ENCODE measurements around the gene B2M.

Gene B2M

DNA sequence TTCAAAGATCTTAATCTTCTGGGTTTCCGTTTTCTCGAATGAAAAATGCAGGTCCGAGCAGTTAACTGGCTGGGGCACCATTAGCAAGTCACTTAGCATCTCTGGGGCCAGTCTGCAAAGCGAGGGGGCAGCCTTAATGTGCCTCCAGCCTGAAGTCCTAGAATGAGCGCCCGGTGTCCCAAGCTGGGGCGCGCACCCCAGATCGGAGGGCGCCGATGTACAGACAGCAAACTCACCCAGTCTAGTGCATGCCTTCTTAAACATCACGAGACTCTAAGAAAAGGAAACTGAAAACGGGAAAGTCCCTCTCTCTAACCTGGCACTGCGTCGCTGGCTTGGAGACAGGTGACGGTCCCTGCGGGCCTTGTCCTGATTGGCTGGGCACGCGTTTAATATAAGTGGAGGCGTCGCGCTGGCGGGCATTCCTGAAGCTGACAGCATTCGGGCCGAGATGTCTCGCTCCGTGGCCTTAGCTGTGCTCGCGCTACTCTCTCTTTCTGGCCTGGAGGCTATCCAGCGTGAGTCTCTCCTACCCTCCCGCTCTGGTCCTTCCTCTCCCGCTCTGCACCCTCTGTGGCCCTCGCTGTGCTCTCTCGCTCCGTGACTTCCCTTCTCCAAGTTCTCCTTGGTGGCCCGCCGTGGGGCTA lies at the start of gene B2M, which contains the start of gene PATL2:
B2M (plus strand) TSS at position 422 of the 647 bp plus-strand sequence; CDS start at position 452, 30 bp downstream.
PATL2 (minus strand) TSS at position 228 of the 647 bp plus-strand sequence. CDS start 34,833 bp downstream, outside the sequence.
- Histone ChIP-seq H3K4me1 (ENCODE audit: control insufficient read depth in 2 of 2, insufficient read depth in 2 of 2, low read length in 2 of 2) (peaks cover 36 to 57% of the 10 kb centered on the region in 2 donors), H3K4me3 (ENCODE audit: low read length in 2 of 2) (peak within 1 kb of the TSS; percentile 96 to 99), H3K9ac (ENCODE audit: low read depth in 1 of 2, low read length in 2 of 2) (peak within 1 kb of the TSS; percentile 100), H3K27ac (ENCODE audit: low read depth in 2 of 2, low read length in 2 of 2) (peak within 1 kb of the TSS; percentile 100), H3K36me3 (ENCODE audit: control insufficient read depth in 2 of 2, insufficient read depth in 2 of 2, low read length in 2 of 2) (peaks cover 18 to 19% of the 10 kb centered on the region in 2 donors), H3K9me3 (ENCODE audit: control insufficient read depth in 2 of 2, low read length in 2 of 2) (no peaks in the 10 kb centered on the region), H3K27me3 (ENCODE audit: control insufficient read depth in 2 of 2, insufficient read depth in 2 of 2, low read length in 2 of 2) (no peaks in the 10 kb centered on the region)

DNA sequence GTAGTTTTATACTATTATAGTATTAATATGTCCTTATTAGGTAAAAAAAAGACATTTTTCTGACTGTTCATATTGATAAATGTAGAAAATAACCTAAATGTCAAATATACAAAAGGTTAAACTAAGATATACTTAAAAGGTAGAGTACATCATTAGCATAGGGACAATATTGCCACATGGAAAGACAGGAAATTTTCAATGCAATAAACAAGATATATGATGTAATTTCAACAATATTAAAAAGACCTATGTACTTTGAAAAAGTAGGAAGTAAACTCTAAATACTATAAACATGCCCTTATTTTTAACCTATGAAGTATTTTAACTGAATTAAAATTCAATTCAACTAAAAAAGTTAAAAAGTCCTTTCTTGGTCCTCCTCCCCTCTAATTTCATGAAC lies 49.7 kb upstream of the B2M start:
- Histone ChIP-seq H3K4me1 (ENCODE audit: control insufficient read depth in 2 of 2, insufficient read depth in 2 of 2, low read length in 2 of 2) (peaks cover 12 to 17% of the 10 kb centered on the region in 2 donors), H3K27me3 (ENCODE audit: control insufficient read depth in 2 of 2, insufficient read depth in 2 of 2, low read length in 2 of 2) (no peaks in the 10 kb centered on the region), H3K36me3 (ENCODE audit: control insufficient read depth in 2 of 2, insufficient read depth in 2 of 2, low read length in 2 of 2) (peaks cover 15 to 19% of the 10 kb centered on the region in 2 donors), H3K27ac (ENCODE audit: low read depth in 2 of 2, low read length in 2 of 2) (no peak overlapping the region), H3K4me3 (ENCODE audit: low read length in 2 of 2) (peak overlapping the region; percentile 2 to 99), H3K9me3 (ENCODE audit: control insufficient read depth in 2 of 2, low read length in 2 of 2) (no peaks in the 10 kb centered on the region), H3K9ac (ENCODE audit: low read depth in 1 of 2, low read length in 2 of 2) (no peak overlapping the region)

DNA sequence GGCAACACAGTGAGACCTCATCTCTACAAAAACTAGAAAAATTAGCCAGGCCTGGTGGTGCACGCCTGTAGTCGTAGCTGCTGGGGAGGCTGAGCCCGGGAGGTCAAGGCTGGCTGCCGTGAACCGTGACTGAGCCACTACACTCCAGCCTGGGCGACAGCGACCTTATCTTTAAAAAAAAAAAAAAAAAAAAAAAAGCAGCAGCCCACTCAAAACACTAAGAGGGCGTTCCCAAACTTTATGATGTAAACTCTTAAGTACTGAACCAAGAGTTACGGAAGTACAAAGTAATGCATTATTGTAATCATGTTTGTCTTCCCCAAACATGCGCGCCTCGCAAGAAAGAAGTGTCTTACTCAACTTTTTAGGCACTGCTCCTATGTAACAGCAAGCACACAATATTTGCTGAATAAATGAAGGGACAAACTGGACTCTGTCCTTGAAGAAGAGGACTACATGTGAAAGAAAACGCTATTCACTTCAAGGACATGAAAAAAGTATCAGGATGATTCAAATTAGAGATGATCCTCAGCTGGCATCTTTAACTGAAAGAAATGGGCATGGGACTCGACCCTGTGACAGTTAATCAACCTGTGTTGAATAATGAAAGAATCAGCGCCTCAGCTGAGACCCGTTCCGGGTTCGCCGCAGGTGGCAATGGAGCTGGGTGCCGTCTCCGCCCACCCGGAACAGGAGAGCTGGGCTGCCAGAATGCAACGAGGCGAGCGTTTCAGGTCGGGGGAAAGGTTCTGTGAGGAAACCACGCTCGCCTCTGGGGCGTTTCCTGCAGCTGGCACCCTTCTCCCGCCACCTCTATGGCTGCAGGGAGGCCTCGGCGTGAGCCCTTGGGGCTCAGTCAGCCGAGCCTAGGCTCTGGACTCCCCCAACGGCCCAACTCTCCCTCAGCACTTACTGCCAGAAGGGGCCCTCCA lies 48.6 kb upstream of the B2M start:
- Histone ChIP-seq H3K9ac (ENCODE audit: low read depth in 1 of 2, low read length in 2 of 2) (peak overlapping the region; percentile 96 to 99), H3K27me3 (ENCODE audit: control insufficient read depth in 2 of 2, insufficient read depth in 2 of 2, low read length in 2 of 2) (no peaks in the 10 kb centered on the region)

DNA sequence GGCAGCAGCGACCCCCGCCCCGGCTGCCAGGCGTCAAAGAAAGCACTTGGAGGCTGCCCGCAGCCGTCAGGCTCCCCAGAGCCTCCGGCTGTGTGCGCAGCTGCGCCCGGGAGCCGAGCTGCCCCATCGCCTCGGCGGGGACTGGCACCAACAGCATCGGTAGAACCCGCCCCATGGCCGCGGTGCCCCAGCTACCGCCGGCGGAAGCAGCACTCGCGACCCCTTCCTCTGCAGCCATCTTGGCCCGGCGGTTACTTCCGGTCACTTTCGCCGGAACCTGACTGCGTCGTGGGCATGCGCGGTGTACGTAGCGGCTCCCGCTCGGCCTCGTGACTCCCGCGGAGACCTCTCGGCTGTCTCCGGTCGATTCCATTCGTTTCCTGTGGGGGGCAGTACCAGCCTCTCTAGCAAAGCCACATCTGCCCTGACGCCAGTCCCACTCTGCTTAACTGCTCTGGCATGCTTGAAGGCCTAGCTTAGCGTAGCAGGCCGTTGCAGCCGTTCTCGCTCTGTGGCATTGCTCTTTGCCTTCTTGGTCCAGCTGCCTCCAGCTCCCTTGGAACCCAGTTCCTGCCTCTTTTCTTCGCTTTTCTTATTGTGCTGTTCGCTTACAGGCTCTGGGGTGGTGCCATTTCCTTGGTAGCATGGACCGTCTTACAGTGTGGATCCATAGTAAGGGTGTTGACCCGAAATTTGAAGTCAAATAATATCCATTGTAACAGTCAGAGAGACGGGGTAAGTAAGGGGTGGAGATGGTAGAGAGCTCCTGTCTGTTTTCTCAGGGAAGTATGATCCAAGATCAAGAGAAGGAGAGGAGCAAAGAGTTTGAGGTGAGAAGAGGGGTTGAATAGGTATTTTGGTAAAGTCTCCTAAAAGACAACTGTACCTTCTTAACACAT lies 47.7 kb upstream of the B2M start, which contains the start of gene SPG11:
SPG11 (minus strand) TSS at position 253 of the 899 bp plus-strand sequence; CDS start at position 238, 15 bp downstream.
- H3K9me3 ChIP-seq (ENCODE audit: control insufficient read depth in 2 of 2, low read length in 2 of 2): no peaks in the 10 kb centered on the region

More for the DNA sequence above, 48.6 kb upstream of the B2M start:
- peak overlapping the region; percentile 98 to 100 for H3K27ac ChIP-seq (ENCODE audit: low read depth in 2 of 2, low read length in 2 of 2)
- no peaks in the 10 kb centered on the region for H3K9me3 ChIP-seq (ENCODE audit: control insufficient read depth in 2 of 2, low read length in 2 of 2)
- H3K4me3 ChIP-seq (ENCODE audit: low read length in 2 of 2): peak overlapping the region; percentile 91 to 99
- H3K4me1 ChIP-seq (ENCODE audit: control insufficient read depth in 2 of 2, insufficient read depth in 2 of 2, low read length in 2 of 2): peaks cover 12 to 17% of the 10 kb centered on the region in 2 donors
- peaks cover 7 to 11% of the 10 kb centered on the region in 2 donors for H3K36me3 ChIP-seq (ENCODE audit: control insufficient read depth in 2 of 2, insufficient read depth in 2 of 2, low read length in 2 of 2)

DNA sequence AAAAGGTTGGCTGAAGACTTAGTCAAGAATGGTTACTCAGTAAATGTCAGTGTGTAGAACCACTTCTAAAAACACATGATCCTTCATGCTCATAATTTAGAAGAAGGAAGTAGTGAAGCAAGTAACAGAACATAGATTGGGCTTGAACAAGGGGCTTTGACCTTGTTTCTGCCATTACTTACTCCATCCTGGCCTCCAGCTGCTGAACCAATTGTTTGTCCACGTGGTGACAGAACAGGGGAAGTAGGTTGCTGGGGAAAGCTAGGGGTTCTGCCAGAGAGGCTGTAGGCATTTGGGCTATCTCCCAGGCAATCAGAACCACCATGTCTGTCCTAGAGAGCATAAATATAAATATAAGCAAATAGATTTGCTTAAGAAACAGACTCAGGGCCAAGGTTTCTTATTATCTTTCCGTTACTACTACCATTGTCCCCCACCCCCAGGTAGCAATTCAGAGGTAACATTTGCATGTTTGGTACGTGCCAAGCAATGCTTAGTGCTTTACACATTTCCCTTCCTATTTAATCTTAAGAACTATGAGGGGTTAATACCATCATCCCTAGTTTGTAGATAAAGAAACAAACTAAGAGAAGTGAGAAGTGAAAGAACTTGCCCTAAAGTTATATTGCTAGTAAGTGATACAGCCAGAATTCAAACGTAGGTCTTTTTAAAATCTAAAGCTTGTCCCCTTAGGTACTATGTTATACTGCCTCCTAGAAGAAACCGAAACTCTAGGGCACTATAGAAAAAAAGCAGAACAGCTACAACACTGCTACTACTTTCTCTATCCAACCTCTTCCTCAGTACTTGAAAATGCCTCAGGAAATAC lies 44.9 kb upstream of the B2M start:
- no peaks in the 10 kb centered on the region for H3K27me3 ChIP-seq (ENCODE audit: control insufficient read depth in 2 of 2, insufficient read depth in 2 of 2, low read length in 2 of 2)
- H3K4me3 ChIP-seq (ENCODE audit: low read length in 2 of 2): peak overlapping the region in 1 of 2 donors; percentile 37
- peak overlapping the region; percentile 25 to 61 for H3K27ac ChIP-seq (ENCODE audit: low read depth in 2 of 2, low read length in 2 of 2)
- H3K36me3 ChIP-seq (ENCODE audit: control insufficient read depth in 2 of 2, insufficient read depth in 2 of 2, low read length in 2 of 2): no peaks in the 10 kb centered on the region
- H3K9ac ChIP-seq (ENCODE audit: low read depth in 1 of 2, low read length in 2 of 2): no peak overlapping the region
- peaks cover 12 to 17% of the 10 kb centered on the region in 2 donors for H3K4me1 ChIP-seq (ENCODE audit: control insufficient read depth in 2 of 2, insufficient read depth in 2 of 2, low read length in 2 of 2)
- no peaks in the 10 kb centered on the region for H3K9me3 ChIP-seq (ENCODE audit: control insufficient read depth in 2 of 2, low read length in 2 of 2)

More for the DNA sequence above, 47.7 kb upstream of the B2M start, which contains the start of gene SPG11:
- peak within 1 kb of the TSS; percentile 98 to 100 for H3K27ac ChIP-seq (ENCODE audit: low read depth in 2 of 2, low read length in 2 of 2)
- peak within 1 kb of the TSS; percentile 91 to 99 for H3K4me3 ChIP-seq (ENCODE audit: low read length in 2 of 2)
- H3K9ac ChIP-seq (ENCODE audit: low read depth in 1 of 2, low read length in 2 of 2): peak within 1 kb of the TSS; percentile 96 to 99
- peaks cover 12 to 17% of the 10 kb centered on the region in 2 donors for H3K4me1 ChIP-seq (ENCODE audit: control insufficient read depth in 2 of 2, insufficient read depth in 2 of 2, low read length in 2 of 2)
- H3K36me3 ChIP-seq (ENCODE audit: control insufficient read depth in 2 of 2, insufficient read depth in 2 of 2, low read length in 2 of 2): peaks cover 7 to 11% of the 10 kb centered on the region in 2 donors
- H3K27me3 ChIP-seq (ENCODE audit: control insufficient read depth in 2 of 2, insufficient read depth in 2 of 2, low read length in 2 of 2): no peaks in the 10 kb centered on the region

DNA sequence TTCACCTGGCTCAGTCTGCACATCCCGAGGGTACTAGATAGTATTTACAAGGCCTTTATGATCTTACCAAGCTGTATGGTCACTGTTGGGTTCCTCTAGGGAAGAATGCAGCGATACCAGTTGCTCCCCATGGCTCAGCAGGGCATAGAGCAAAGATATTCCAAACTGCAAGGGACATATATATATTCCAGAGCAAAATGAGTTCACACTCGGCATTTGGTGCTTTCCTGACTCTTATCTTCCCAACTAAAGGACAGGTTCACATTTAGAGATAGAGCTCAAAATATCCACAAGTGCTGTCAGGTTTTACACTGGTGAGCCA lies 44.3 kb upstream of the B2M start:
- H3K27me3 ChIP-seq (ENCODE audit: control insufficient read depth in 2 of 2, insufficient read depth in 2 of 2, low read length in 2 of 2): no peaks in the 10 kb centered on the region
- H3K4me1 ChIP-seq (ENCODE audit: control insufficient read depth in 2 of 2, insufficient read depth in 2 of 2, low read length in 2 of 2): peaks cover 8 to 14% of the 10 kb centered on the region in 2 donors
- peak overlapping the region in 1 of 2 donors; percentile 3 for H3K9ac ChIP-seq (ENCODE audit: low read depth in 1 of 2, low read length in 2 of 2)
- H3K36me3 ChIP-seq (ENCODE audit: control insufficient read depth in 2 of 2, insufficient read depth in 2 of 2, low read length in 2 of 2): no peaks in the 10 kb centered on the region
- no peaks in the 10 kb centered on the region for H3K9me3 ChIP-seq (ENCODE audit: control insufficient read depth in 2 of 2, low read length in 2 of 2)
- peak overlapping the region in 1 of 2 donors; percentile 61 for H3K27ac ChIP-seq (ENCODE audit: low read depth in 2 of 2, low read length in 2 of 2)
- H3K4me3 ChIP-seq (ENCODE audit: low read length in 2 of 2): peak overlapping the region in 1 of 2 donors; percentile 37

DNA sequence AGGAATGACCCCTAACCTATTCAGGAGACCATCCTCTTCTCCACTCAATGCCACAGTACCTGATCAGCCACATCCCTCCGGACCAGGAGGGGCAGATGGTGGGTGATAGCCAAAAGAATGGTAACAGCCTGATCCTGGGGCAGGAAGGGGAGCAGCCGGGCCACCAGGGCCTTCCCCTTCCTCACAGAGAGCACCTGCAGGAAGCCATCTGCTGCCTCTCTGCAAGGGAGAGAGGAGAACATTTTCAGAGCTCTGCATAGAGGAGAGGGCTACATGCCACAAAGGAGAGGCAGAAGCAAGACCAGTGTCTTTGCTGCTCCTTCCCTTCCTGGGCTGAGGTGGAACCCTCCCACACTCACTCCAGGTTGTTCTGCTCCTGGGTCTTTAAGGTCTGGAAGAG lies 42.4 kb upstream of the B2M start:
- H3K9me3 ChIP-seq (ENCODE audit: control insufficient read depth in 2 of 2, low read length in 2 of 2): no peaks in the 10 kb centered on the region
- H3K27me3 ChIP-seq (ENCODE audit: control insufficient read depth in 2 of 2, insufficient read depth in 2 of 2, low read length in 2 of 2): no peaks in the 10 kb centered on the region
- no peaks in the 10 kb centered on the region for H3K36me3 ChIP-seq (ENCODE audit: control insufficient read depth in 2 of 2, insufficient read depth in 2 of 2, low read length in 2 of 2)
- peaks cover 2 to 8% of the 10 kb centered on the region in 2 donors for H3K4me1 ChIP-seq (ENCODE audit: control insufficient read depth in 2 of 2, insufficient read depth in 2 of 2, low read length in 2 of 2)
- H3K27ac ChIP-seq (ENCODE audit: low read depth in 2 of 2, low read length in 2 of 2): no peak overlapping the region
- H3K4me3 ChIP-seq (ENCODE audit: low read length in 2 of 2): no peak overlapping the region
- no peak overlapping the region for H3K9ac ChIP-seq (ENCODE audit: low read depth in 1 of 2, low read length in 2 of 2)

DNA sequence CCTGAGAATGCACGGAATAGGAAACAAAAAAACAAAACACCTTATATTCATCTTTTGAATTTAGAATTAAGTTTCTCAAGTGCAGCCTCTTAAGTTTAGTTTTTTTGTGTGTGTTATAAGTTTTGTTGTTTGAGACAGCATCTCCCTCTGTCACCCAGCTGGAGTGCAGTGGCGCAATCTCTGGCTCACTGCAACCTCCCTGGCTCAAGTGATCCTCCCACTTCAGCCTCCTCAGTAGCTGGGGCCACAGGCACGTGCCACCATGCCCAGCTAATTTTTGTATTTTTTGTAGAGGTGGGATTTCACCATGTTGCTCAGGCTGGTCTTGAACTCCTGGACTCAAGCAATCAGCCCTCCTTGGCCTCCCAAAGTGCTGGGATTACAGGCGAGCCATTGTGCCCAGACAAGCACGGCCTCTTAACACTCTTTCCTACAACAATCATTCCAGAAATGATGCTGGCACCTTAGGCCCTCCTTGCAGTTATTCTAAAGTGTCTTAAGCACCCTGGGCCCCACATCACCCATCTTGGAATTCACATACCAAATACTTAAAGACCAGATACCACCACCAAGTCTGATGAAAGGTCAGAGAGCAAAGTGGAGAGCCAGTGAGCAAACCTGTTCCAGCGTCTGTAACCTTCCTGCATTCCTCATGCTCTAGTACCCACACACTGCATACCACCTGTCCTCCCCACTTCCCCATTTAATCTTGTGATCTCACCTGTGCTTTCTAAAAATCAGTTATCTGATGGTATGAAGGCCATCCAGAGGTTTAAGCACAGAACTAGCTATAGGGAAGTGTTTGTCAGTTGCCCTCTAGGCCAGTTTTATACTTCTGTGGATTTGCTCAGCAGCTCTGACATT lies 41.0 kb upstream of the B2M start:
- Histone ChIP-seq H3K36me3 (ENCODE audit: control insufficient read depth in 2 of 2, insufficient read depth in 2 of 2, low read length in 2 of 2) (no peaks in the 10 kb centered on the region), H3K4me3 (ENCODE audit: low read length in 2 of 2) (no peak overlapping the region), H3K9me3 (ENCODE audit: control insufficient read depth in 2 of 2, low read length in 2 of 2) (no peaks in the 10 kb centered on the region), H3K27ac (ENCODE audit: low read depth in 2 of 2, low read length in 2 of 2) (no peak overlapping the region), H3K27me3 (ENCODE audit: control insufficient read depth in 2 of 2, insufficient read depth in 2 of 2, low read length in 2 of 2) (no peaks in the 10 kb centered on the region), H3K9ac (ENCODE audit: low read depth in 1 of 2, low read length in 2 of 2) (no peak overlapping the region), H3K4me1 (ENCODE audit: control insufficient read depth in 2 of 2, insufficient read depth in 2 of 2, low read length in 2 of 2) (peaks cover 0 to 3% of the 10 kb centered on the region in 2 donors)
